SK-N-MC (cell line): ENCODE measurements around the gene RPIA.

Source experiments
- DNase-seq: peaks from one replicate; pipeline ENCODE4 v3.0.0-alpha.2; 2011; ENCODE audit warnings: low read depth, low spot score
- H3K27ac ChIP-seq: fragments of 200-600 bp; sonication (generic); 2 replicates; pipeline ENCODE4 v1.5.1; 2016; ENCODE audit warnings: mixed run types
- H3K36me3 ChIP-seq: fragments of 200-600 bp; sonication (generic); 2 replicates; pipeline ENCODE4 v1.6.1; 2017; ENCODE audit warnings: antibody characterized with exemption, low read length, mixed read lengths; ENCODE audit not compliant: insufficient read depth
- H3K4me3 ChIP-seq: fragments of 200-600 bp; sonication (generic); 2 replicates; pipeline ENCODE4 v1.5.1; 2016
- H3K9ac ChIP-seq: fragments of 200-600 bp; sonication (generic); 2 replicates; pipeline ENCODE4 v1.8.0; 2017; ENCODE audit warnings: mixed run types, mixed read lengths; ENCODE audit not compliant: insufficient read length
- H3K9me3 ChIP-seq: fragments of 200-600 bp; sonication (generic); 2 replicates; pipeline ENCODE4 v1.6.1; 2017; ENCODE audit warnings: low read depth, mild to moderate bottlenecking, antibody characterized with exemption, low read length, moderate library complexity, mixed read lengths
- EZH2 ChIP-seq: fragments of 200-600 bp; sonication (generic); IDR thresholded peaks from one replicate; pipeline ENCODE4 v1.6.1; 2017; ENCODE audit warnings: antibody characterized with exemption
- FOXP2 ChIP-seq: optimal IDR thresholded peaks from 2 replicates; pipeline ENCODE3; 2011; ENCODE audit warnings: mild to moderate bottlenecking, moderate library complexity; ENCODE audit not compliant: insufficient read depth; ENCODE audit errors: extremely low read length, control extremely low read depth
- POLR2AphosphoS5 ChIP-seq: IDR thresholded peaks from 2 replicates; pipeline ENCODE4 v1.6.1; 2012; ENCODE audit warnings: mild to moderate bottlenecking, low read depth, low read length, borderline replicate concordance

Gene RPIA

DNA sequence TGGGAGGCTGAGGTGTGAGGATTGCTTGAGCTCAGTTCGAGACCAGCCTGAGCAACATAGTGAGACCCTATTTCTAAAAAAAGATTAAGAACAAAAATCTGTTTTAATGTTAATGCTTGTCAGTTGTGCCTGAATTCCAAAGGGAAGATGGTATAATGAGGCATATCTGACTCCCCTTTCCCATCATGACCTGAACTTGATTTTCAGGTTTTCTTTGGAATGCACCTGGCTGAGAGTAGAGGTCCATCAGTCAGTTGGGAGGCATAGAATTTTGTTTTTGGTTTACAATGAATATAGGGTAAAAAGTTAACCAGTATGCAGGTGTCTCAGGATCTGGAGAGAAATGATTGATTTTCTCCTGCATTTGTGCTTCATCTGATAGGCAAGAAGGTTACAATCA is 20.4 kb downstream of the RPIA start:
- H3K9ac ChIP-seq = no peak overlapping the region
- no peak overlapping the region for H3K27ac ChIP-seq
- DNase-seq = no peak

DNA sequence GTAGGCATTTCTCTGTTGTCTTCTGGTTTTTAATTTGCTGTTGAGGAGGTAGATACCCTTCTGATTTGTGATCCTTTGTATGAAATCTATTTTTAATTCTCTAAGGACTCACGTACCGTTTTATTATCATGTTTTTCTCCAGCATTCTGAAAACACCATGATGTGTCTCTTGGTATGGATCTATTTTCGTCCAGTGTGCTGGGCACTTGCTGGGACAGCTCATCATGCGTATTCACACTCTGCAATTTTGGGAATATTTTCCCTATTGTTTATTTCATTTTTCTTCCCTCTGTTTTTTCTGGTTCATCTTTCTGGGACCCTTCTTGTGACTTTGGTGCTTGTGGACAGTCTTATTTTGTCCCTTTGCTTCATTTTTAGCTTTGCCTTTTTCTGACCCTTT is 21.9 kb downstream of the RPIA start:
- H3K9ac ChIP-seq = no peak overlapping the region
- H3K27ac ChIP-seq = no peak overlapping the region
- no peaks in the 10 kb centered on the region for H3K9me3 ChIP-seq
- TF ChIP-seq FOXP2 (no peak), EZH2 (no peak), POLR2AphosphoS5 (no peak)
- H3K4me3 ChIP-seq = no peak overlapping the region
- H3K36me3 ChIP-seq = no peaks in the 10 kb centered on the region; the same call in 1 of the 2 replicates
- DNase-seq = no peak

More for the DNA sequence above, 20.4 kb downstream of the RPIA start:
- H3K36me3 ChIP-seq = no peaks in the 10 kb centered on the region; the same call in 1 of the 2 replicates
- H3K4me3 ChIP-seq = no peak overlapping the region
- TF ChIP-seq POLR2AphosphoS5 (no peak), EZH2 (no peak)
- H3K9me3 ChIP-seq = no peaks in the 10 kb centered on the region

DNA sequence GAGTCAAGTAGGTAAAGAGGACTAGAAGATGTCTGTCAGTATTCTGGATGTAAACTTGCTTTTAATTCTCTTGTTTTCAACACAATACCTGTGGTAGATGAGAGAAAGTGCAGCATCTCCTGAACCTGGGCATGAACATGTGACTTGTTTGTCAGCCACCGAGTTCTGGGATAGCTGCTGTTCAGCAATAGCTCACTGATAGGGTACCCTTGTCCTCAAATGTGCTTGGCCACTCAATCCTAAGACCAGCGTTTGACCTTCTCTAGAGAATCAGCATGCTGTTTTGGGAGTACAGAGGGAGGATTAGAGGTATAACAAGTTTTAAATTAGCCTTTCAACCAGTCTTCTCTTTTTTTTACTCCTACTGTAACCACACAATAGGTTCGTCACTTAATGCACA is 23.2 kb downstream of the RPIA start:
- DNase-seq = no peak
- Histone ChIP-seq H3K36me3 (no peaks in the 10 kb centered on the region; the same call in 1 of the 2 replicates), H3K9ac (no peak overlapping the region), H3K4me3 (no peak overlapping the region), H3K9me3 (no peaks in the 10 kb centered on the region), H3K27ac (no peak overlapping the region)
- no peak for TF ChIP-seq EZH2
- TF ChIP-seq POLR2AphosphoS5 = no peak
- TF ChIP-seq FOXP2 = no peak

DNA sequence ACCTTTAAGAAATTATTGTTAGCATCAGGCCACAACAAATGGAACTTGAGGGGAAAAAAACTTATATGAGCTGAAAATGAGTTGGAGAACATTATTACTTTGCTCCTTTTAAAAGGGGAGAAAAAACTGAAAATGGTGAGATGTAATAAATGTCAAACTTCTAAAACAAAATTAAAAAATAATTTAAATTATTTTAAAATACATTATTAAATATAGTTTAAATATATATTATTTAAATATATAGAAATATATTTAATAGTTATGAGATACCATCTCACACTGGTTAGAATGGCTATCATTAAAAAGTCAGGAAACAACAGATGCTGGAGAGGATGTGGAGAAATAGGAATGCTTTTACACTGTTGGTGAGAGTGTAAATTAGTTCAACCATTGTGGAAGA is 28.9 kb downstream of the RPIA start:
- DNase-seq = no peak
- Histone ChIP-seq H3K4me3 (no peak overlapping the region), H3K9ac (no peak overlapping the region), H3K36me3 (no peaks in the 10 kb centered on the region), H3K9me3 (no peaks in the 10 kb centered on the region), H3K27ac (no peak overlapping the region)
- TF ChIP-seq POLR2AphosphoS5 (no peak), FOXP2 (no peak), EZH2 (no peak)

DNA sequence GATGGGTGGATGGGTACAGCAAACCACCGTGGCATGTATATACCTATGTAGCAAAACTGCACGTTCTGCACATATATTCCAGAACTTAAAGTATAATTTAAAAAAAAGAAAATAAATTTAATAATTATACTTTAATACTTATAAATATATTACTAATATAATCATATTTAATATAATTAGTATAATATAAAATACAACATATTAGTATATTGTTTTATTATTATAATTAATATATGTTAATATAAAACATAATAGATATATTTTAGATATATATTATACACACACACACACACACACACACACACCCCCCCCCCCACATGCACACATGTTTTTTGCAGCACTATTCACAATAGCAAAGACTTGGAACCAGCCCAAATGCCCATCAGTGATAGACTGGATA is 29.8 kb downstream of the RPIA start:
- no peaks in the 10 kb centered on the region for H3K36me3 ChIP-seq
- no peak overlapping the region for H3K4me3 ChIP-seq

DNA sequence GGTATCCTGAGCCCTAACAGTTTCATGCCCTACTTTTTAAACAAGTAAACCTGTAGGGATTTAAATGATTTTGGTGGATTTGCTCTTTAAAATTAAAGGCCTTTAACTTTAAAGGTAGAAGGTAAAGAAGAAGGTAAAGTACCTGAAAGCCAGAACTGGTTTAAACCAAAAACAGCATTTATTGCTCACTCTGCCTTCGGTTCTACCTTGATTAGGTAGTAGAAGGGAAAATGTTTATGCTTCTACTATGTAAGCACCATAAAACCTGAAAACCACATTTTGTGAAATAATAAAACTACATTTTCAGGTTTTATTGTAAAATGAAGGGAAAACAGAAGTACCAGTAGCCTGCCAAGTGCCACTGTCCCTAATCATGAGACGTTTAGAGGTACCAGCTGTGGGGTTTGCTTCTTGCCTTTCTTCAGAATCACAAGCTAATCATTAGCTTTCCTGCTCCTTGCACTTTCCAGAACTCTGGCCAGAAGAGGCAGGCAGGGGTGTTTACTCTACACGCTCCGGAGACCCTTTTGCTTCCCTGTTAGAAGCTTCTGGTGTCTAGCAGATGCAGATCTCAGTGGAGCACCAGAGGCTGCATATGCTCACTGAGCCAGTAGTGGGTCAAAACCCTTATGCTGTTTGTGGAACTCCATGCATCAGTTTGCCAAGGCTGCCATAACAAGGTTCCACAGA is 33.3 kb downstream of the RPIA start:
- TF ChIP-seq FOXP2 = no peak
- TF ChIP-seq POLR2AphosphoS5 = no peak
- TF ChIP-seq EZH2 = no peak
- Histone ChIP-seq H3K27ac (no peak overlapping the region), H3K36me3 (no peaks in the 10 kb centered on the region; the same call in 1 of the 2 replicates), H3K9me3 (no peaks in the 10 kb centered on the region), H3K4me3 (no peak overlapping the region), H3K9ac (no peak overlapping the region)
- DNase-seq = no peak

More for the DNA sequence above, 29.8 kb downstream of the RPIA start:
- TF ChIP-seq EZH2 (no peak), FOXP2 (no peak), POLR2AphosphoS5 (no peak)
- no peak overlapping the region for H3K9ac ChIP-seq
- no peak for DNase-seq
- no peaks in the 10 kb centered on the region for H3K9me3 ChIP-seq
- H3K27ac ChIP-seq = no peak overlapping the region

DNA sequence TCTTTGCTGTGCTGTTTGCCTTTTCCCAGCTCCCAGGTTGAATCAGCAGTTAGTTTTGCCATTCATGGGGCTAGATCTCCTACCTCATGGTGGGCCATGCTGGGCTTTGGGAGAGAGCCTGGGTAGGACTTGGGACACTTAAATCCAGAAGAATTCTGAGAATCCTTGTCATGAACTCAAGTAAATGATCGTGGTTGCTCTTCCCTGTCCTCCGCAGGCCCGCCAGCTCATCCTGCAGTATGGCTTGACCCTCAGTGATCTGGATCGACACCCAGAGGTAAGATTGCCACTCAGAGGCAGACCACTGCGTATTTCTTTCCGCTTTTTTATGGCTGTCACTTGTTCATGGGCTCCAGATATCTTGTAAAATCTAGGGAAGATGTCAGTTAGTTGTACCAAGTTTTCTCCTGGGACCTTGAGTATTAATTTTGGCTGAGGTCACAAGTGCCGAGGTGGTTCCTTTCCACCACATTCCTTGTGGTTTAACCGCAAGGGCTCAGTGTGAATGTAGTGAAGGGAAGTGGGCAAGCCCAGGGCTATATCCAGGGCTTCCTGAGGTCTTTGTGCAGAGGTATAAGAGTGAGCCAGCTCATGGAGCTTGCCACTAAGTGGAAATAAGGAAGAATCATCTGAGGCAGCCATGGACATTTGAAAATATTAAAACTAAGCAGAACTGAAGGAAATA is 37.7 kb downstream of the RPIA start:
- TF ChIP-seq EZH2 (no peak), FOXP2 (no peak), POLR2AphosphoS5 (no peak)
- no peaks in the 10 kb centered on the region; the same call in 1 of the 2 replicates for H3K36me3 ChIP-seq
- H3K4me3 ChIP-seq = no peak overlapping the region
- H3K27ac ChIP-seq = no peak overlapping the region
- DNase-seq = no peak
- H3K9me3 ChIP-seq = no peaks in the 10 kb centered on the region
- H3K9ac ChIP-seq = no peak overlapping the region

DNA sequence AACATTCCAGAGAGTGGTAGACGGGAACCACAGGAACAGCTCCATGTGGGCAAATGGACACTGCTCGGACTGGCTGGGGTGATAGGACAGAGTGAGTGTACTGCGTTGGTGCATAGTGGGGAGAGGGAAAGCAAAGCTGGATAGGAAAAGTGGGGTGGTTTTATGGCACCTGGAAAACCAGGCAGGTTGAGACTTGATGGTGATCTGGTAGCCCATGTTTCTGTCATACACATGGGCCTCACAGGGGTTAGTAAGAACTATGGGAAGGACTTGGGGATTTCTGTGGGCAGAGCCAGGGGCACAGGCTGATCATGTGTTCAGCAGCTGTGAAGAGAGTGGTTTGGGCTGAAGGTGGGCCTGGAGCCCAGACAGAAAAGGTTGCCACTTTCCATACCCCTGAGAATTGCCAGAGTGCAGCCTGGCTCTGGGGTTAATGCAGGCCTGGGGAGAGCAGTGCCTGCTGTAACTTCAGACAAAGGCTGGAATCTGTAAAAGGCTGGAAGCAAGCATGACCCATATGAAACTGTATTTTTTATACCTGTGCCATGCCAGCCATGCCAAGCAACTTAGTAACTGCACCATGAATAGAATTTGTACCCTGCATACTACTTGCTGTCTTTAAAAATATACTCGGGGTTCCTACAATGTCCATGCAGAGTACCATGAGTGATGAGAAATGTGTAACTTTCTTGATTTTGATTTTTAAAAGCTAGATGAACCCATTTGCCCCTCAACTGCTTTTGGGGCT is 41.9 kb downstream of the RPIA start:
- TF ChIP-seq EZH2 = no peak
- no peak for TF ChIP-seq POLR2AphosphoS5
- no peak for DNase-seq

More for the DNA sequence above, 41.9 kb downstream of the RPIA start:
- Histone ChIP-seq H3K36me3 (peaks cover 20% of the 10 kb centered on the region; the same call in 1 of the 2 replicates), H3K9ac (no peak overlapping the region), H3K4me3 (no peak overlapping the region), H3K9me3 (no peaks in the 10 kb centered on the region), H3K27ac (no peak overlapping the region)
